Left lung (tissue), 10 donors: ENCODE results near the gene SOBP. TPM values are rescaled to one million over a fixed set of nuclear protein-coding genes. Genes with fewer than 3 reads are reported as not detected.
A peak's percentile ranks its signal among the peaks of the same experiment; 100 is the strongest.
"Not testable (repeated sequence)": the region's sequence is repeated elsewhere in the genome, so short reads cannot be mapped to it uniquely, and the experiment has no call there.

Source experiments
- ATAC-seq: fragments of 200-7000 bp; cut with Tn5 transposase; one replicate; pipeline ENCODE4 v1.9.1; 2020; ENCODE audit warnings: moderate library complexity
- DNase-seq, 4 donors: peaks; one replicate each; pipeline ENCODE4 v3.0.0-alpha.2; 2013 to 2020
- H3K27ac ChIP-seq, 2 donors: fragments of 200-600 bp; sonication (generic) in 1 of 2; one replicate each; pipeline versions ENCODE4 v1.5.0 to v1.8.0; 2020 to 2021
- H3K27me3 ChIP-seq, 2 donors: fragments of 200-600 bp; sonication (generic) in 1 of 2; one replicate each; pipeline versions ENCODE4 v1.5.0 to v1.8.0; 2020 to 2021
- H3K36me3 ChIP-seq, 2 donors: fragments of 200-600 bp; sonication (generic) in 1 of 2; one replicate each; pipeline versions ENCODE4 v1.5.0 to v1.8.0; 2020 to 2021
- H3K4me1 ChIP-seq, 2 donors: fragments of 200-600 bp; one replicate each; pipeline ENCODE4 v1.8.0; 2021
- H3K4me3 ChIP-seq, 2 donors: fragments of 200-600 bp; sonication (generic) in 1 of 2; one replicate each; pipeline versions ENCODE4 v1.5.0 to v1.8.0; 2020 to 2021; ENCODE audit warnings: mild to moderate bottlenecking in 1 of 2
- H3K9me3 ChIP-seq, 2 donors: fragments of 200-600 bp; sonication (generic) in 1 of 2; one replicate each; pipeline versions ENCODE4 v1.5.0 to v1.8.0; 2020 to 2021
- CTCF ChIP-seq, 2 donors: fragments of 200-600 bp; sonication (generic) in 1 of 2; IDR thresholded peaks; one replicate each; pipeline versions ENCODE4 v1.5.0 to v1.8.0; 2021; ENCODE audit warnings: antibody characterized with exemption in 2 of 2
- intact Hi-C, 2 donors: fragments of 100-400 bp; cut with DNase I; formaldehyde crosslinking; loops; one replicate each; pipeline versions ENCODE4 v1.11.2 to v1.14.2; 2022
- polyA plus RNA-seq, 6 donors: library from polyadenylated mRNA; unstranded; fragments of 120-200 nt; gene quantifications; one replicate each; pipeline ENCODE4 v1.2.1, GENCODE V29; 2013; ENCODE audit not compliant: insufficient read length in 6 of 6
- total RNA-seq, 2 donors: library from RNA; stranded (reverse); fragmentation: NEBNext Ultra II Directional; extraction: Animal tissue kit (Norgen Biotek cat#: 25700); gene quantifications; one replicate each; pipeline ENCODE4 v1.2.1, GENCODE V29; 2021
- donor health status: DM: no; HTN: yes; CAD: no.
- donor health status: DM: no; HTN: no; CAD: no.

SOBP gene
- total and polyA plus RNA-seq, 8 donors, result 6.5 to 11.1 (median 8.1) TPM

- TF ChIP-seq CTCF (IDR thresholded peaks at IDR 0.05), result no peak
- intact Hi-C loops, result no loop called here
- Histone ChIP-seq H3K9me3 (no peaks in the 10 kb centered on the region), H3K36me3 (no peaks in the 10 kb centered on the region), H3K4me3 (no peak overlapping the region), H3K27ac (no peak overlapping the region), H3K4me1 (no peaks in the 10 kb centered on the region), H3K27me3 (peaks cover 0 to 6% of the 10 kb centered on the region in 2 donors)
- DNase-seq, result no peak
- ATAC-seq, result no peak
Observed at GRCh38 chr6:107473660-107474059, 16.3 kb upstream of the SOBP start.

- H3K9me3 ChIP-seq, intact Hi-C loops, H3K36me3 ChIP-seq, DNase-seq, ATAC-seq, H3K27ac ChIP-seq, H3K4me3 ChIP-seq, H3K27me3 ChIP-seq, H3K4me1 ChIP-seq: not testable (repeated sequence)
Observed at GRCh38 chr6:107475360-107475759, 14.6 kb upstream of the SOBP start.

GRCh38 chr6:107475826-107476225, 14.1 kb upstream of the SOBP start:
- intact Hi-C loops, H3K36me3 ChIP-seq, H3K9me3 ChIP-seq, H3K27ac ChIP-seq, DNase-seq, H3K4me1 ChIP-seq, H3K4me3 ChIP-seq: not testable (repeated sequence)
- ATAC-seq, result peak; percentile 26
- peaks cover 0 to 13% of the 10 kb centered on the region in 2 donors for H3K27me3 ChIP-seq

- DNase-seq (no peak), ATAC-seq (no peak)
- TF ChIP-seq CTCF (IDR thresholded peaks at IDR 0.05), result no peak
- Histone ChIP-seq H3K27me3 (peaks cover 0 to 27% of the 10 kb centered on the region in 2 donors), H3K9me3 (no peaks in the 10 kb centered on the region), H3K4me3 (no peak overlapping the region), H3K27ac (no peak overlapping the region), H3K4me1 (no peaks in the 10 kb centered on the region), H3K36me3 (no peaks in the 10 kb centered on the region)
- intact Hi-C loops, result no loop called here
Observed at GRCh38 chr6:107479089-107479690, 10.7 kb upstream of the SOBP start.

GRCh38 chr6:107485157-107485556, 4.8 kb upstream of the SOBP start:
- H3K4me3 ChIP-seq, result no peak overlapping the region
- no peak for TF ChIP-seq CTCF (IDR thresholded peaks at IDR 0.05)
- ATAC-seq (no peak), DNase-seq (no peak)
- no peaks in the 10 kb centered on the region for H3K9me3 ChIP-seq
- H3K36me3 ChIP-seq, result no peaks in the 10 kb centered on the region
- peaks cover 7 to 84% of the 10 kb centered on the region in 2 donors for H3K27me3 ChIP-seq
- intact Hi-C loops, result no loop called here
- no peak overlapping the region for H3K27ac ChIP-seq
- peaks cover 0 to 15% of the 10 kb centered on the region in 2 donors for H3K4me1 ChIP-seq

- Histone ChIP-seq H3K27ac (no peak overlapping the region), H3K36me3 (no peaks in the 10 kb centered on the region), H3K27me3 (peaks cover 7 to 98% of the 10 kb centered on the region in 2 donors), H3K4me3 (peak overlapping the region; percentile 60 to 66), H3K9me3 (no peaks in the 10 kb centered on the region), H3K4me1 (peaks cover 0 to 32% of the 10 kb centered on the region in 2 donors)
- TF ChIP-seq CTCF (IDR thresholded peaks at IDR 0.05), result no peak
- ATAC-seq (no peak), DNase-seq (no peak)
- intact Hi-C loops, result no loop called here
Observed at GRCh38 chr6:107488174-107488874, 1.6 kb upstream of the SOBP start.
